ENCODE results near the gene NUTM2E.
"Not testable (repeated sequence)": the region's sequence is repeated elsewhere in the genome, so short reads cannot be mapped to it uniquely, and the experiment has no call there.

NUTM2E gene

DNA sequence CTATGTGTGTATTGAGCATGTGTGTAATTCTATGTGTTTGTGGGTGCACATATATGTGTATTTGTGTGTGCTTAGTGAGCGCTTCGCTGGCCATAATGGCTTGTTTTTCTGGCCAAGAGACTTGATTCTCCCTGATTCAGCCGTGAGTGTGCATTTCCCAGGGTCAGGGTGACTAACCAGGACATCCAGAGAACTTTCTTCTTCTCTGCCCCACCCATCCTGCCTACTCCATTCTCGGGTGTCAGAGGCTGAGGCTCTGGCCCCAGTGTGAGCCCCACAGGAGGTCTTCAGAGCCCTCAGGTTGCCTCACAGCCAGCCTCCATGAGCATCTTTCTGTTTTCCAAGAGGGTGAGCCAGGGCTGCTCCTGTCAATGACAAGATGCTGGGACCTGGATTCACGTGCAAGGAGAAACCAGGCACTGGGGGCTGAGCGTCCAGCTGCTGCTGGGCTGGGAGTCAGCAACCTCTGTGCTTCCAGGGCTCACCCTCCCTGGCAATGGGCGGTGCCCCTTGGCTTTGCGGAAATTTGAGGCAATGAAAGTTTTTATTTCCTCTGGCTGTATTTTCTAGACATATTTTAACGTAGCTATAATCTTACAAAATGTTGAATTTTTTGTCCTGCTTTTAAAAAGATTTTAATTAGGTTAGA, 40.5 kb downstream of the NUTM2E start:
- not testable (repeated sequence) for DNase-seq (ENCODE audit: low read depth)

DNA sequence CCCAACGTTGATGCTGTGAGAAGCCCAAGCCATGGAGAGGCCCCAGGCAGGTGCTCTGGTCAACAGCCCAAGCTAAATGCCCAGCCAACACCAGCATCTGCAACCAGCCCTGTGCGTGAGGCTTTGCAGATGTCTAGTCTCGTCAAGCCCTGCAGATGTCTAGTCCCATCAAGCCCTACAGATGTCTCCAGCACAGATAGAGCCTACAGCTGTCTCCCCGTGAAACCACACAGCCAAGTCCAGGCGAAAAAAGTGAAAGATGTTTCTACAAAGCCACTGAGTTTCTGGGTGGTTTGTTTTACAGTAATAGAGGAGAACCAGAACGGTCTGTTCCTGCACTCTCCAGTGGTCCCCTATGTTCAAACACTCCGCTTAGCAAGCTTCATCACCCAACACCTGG, 41.5 kb downstream of the NUTM2E start:
- not testable (repeated sequence) for DNase-seq (ENCODE audit: low read depth)

DNA sequence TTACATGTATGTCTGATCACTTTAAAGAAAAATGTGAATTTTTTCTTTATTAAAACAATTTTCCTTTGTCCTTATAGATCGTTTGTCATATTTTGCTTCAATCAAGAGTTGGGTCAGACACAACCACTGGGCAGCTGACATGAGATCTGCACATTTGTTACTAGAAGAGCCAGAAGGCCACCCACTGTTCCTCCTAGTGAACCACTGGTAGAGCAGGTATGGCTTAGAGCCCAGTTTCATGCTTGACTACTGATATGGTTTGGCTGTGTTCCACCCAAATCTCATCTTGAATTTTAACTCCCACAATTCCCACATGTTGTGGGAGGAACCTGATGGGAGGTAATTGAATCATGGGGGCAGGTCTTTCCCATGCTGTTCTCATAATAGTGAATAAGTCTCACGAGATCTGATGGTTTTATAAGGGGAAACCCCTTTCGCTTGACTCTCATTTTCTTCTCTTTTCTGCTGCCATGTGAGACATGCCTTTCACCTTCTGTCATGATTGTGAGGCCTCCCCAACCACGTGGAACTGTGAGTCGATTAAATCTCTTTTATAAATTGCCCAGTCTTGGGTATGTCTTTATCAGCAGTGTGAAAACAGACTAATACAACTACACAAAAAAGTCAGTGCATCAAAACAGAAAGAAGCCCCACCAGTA, 43.0 kb downstream of the NUTM2E start:
- DNase-seq (ENCODE audit: low read depth): not testable (repeated sequence)

DNA sequence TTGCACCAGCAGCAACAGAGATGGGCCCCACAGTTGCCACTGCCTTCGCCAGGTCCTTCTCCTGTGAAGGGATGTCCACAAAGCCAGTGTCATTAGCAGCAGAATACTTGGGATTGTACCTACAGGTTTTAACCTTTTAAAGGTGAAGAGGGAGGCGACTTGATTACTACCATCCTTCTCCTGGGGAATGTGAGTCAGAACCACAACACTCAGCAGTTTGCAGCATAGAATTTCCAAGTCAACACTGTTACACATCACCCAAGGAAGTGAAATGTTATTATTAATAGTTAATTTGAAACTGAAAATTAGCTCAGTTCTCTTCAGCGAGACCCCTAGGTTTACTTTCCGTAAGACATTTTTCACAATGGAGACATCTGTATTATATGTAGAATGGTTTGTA, 45.2 kb downstream of the NUTM2E start:
- not testable (repeated sequence) for DNase-seq (ENCODE audit: low read depth)
